Hematopoietic multipotent progenitor cell treated with erythropoietin and hydrocortisone succinate and interleukin-3 and kit ligand, for 6 days (in vitro differentiated cells): Measurements from ENCODE around the gene ARID1B.

Experiments
- DNase-seq: peaks from one replicate; pipeline ENCODE4 v3.0.0-alpha.2; 2015

Gene ARID1B

DNA sequence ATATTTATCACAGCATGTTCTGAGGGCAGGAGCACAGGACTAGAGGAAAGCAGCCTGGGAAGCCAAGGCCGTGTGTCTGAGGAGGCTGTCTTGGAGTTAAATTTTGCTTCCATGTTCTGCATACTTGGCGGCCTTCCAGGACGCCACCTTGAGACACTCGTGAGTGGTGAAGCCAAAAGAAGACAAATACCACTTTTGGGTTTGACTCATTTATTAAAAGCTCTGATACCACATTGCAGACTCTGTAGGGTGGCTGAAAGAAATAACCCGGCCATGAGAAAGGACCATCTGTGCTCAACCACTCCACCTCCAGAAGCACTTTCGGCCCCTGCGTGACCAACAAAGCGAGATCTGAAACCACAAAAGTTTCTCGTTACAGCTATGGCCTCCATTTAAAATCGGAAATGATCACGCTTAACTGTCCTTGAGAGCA, 426.1 kb downstream of the ARID1B start:
- DNase-seq, result no peak

DNA sequence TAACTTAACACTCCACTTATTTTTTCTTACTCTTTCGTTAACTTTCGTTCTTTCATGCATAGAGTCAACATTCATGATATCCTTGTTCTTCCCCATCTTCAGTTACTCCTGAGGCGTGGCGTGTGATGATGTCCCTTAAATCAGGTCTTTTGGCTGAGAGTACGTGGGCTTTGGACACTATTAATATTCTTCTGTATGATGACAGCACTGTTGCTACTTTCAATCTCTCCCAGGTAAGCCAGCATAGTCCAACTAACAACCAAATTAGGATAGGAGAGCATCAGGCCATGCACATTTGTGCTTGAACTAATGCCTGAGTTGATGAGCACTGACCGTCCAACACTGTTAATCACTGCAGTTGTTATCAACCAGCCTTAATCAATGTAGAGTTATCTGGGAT, 426.6 kb downstream of the ARID1B start:
- no peak for DNase-seq

DNA sequence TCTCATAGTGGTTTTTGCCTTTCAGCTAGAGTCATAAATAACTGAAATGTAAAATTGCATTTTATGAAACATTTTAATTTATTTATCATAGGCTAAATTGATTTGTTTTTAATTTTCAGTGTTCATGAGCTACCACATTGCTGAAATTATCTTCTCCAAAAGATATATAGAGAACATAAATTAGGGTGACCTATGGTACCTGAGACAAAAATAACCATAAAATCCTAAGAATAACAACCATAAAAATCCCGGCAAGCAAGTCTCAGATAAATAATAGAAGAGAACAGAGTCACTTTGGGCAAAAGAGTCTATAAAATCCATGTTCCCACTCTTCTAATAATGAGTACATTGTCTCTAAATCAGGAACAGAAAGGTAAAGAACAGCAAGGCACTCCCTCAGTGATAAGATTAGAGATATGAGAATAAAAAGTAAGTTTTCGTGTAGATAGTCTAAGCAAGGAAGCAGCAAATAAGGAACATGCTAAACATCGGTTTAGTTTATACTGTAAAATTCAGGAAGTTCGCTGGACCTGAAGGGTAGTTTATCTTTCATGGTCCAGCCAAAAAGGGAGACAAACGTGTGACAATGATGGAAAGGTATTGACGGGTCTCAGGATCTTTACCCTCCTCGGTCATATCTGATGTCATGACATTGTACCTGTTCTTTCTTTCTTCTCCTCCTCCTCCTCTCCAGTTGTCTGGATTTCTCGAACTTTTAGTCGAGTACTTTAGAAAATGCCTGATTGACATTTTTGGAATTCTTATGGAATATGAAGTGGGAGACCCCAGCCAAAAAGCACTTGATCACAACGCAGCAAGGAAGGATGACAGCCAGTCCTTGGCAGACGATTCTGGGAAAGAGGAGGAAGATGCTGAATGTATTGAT, 428.5 kb downstream of the ARID1B start:
- DNase-seq, result no peak

DNA sequence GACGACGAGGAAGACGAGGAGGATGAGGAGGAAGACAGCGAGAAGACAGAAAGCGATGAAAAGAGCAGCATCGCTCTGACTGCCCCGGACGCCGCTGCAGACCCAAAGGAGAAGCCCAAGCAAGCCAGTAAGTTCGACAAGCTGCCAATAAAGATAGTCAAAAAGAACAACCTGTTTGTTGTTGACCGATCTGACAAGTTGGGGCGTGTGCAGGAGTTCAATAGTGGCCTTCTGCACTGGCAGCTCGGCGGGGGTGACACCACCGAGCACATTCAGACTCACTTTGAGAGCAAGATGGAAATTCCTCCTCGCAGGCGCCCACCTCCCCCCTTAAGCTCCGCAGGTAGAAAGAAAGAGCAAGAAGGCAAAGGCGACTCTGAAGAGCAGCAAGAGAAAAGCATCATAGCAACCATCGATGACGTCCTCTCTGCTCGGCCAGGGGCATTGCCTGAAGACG, 429.2 kb downstream of the ARID1B start:
- no peak for DNase-seq

DNA sequence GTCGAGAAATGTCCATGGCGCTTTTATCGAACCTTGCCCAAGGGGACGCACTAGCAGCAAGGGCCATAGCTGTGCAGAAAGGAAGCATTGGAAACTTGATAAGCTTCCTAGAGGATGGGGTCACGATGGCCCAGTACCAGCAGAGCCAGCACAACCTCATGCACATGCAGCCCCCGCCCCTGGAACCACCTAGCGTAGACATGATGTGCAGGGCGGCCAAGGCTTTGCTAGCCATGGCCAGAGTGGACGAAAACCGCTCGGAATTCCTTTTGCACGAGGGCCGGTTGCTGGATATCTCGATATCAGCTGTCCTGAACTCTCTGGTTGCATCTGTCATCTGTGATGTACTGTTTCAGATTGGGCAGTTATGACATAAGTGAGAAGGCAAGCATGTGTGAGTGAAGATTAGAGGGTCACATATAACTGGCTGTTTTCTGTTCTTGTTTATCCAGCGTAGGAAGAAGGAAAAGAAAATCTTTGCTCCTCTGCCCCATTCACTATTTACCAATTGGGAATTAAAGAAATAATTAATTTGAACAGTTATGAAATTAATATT, 430.4 kb downstream of the ARID1B start:
- no peak for DNase-seq

DNA sequence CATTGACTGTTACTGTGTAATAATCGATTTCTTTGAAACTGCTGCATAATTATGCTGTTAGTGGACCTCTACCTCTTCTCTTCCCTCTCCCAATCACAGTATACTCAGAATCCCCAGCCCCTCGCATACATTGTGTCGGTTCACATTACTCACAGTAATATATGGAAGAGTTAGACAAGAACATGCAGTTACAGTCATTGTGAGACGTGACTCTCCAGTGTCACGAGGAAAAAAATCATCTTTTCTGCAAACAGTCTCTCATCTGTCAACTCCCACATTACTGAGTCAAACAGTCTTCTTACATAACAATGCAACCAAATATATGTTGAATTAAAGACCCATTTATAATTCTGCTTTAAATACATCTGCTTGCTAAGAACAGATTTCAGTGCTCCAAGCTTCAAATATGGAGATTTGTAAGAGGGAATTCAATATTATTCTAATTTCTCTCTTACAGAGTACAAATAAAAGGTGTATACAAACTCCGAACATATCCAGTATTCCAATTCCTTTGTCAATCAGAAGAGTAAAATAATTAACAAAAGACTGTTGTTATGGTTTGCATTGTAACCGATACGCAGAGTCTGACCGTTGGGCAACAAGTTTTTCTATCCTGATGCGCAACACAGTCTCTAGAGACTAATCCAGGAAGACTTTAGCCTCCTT, 432.8 kb downstream of the ARID1B start:
- no peak for DNase-seq

DNA sequence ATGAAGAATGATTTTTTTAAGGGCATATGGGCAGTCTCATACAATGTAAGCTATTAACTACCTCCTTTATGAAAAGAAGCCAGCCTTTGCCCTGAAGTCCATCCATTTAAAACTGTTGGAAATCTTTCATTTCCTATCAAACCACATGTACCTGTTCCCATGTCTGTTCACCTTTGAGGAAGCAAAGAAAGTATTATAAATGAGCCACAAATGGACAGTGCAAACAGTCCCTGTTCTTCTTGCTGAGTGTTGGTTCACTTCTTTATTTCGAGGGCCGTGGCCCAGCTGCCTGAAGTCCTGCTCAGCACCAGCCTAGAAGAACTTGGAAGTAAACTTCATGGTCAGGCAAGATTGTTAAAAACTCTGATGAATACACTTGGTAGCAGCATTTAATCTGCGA, 433.8 kb downstream of the ARID1B start:
- no peak for DNase-seq

DNA sequence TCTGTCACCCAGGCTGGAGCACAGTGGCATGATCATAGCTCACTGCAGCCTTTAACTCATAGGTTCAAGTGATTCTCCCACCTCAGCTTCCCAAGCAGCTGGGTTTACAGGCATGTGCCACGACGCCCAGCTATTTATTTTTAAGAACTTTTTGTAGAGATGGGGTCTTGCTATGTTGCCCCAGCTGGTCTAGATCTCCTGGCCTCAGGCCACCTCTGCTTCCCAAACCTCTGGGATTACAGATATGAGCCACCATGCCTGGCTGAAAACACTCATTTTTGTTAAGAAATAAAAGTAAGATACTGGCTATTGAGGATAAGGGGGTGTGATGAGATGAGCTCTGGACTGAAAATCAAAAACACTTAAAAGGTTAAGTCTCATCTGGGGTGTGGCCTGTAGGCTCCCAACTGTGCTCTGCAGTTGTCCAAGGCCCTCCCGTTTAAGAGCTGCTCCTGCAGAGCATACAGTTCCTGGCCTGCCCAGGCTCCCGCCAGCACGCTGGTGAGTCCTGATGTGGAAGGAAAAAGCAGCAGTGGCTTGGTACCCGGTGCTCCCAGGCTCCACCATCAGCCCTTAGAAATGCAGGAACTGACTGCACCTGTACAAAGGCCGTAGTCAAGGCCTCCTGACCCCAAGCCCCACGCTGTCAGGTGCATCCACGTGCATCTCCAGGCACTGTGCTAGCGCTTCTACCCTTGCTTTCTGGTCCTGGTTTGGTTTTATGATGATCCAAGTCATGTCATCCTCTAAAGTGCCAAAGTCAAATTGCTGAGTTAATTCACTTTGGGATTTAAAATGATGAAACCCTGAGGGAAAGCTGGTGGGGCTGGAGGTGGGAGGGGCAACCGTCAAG, 434.7 kb downstream of the ARID1B start:
- DNase-seq, result no peak

DNA sequence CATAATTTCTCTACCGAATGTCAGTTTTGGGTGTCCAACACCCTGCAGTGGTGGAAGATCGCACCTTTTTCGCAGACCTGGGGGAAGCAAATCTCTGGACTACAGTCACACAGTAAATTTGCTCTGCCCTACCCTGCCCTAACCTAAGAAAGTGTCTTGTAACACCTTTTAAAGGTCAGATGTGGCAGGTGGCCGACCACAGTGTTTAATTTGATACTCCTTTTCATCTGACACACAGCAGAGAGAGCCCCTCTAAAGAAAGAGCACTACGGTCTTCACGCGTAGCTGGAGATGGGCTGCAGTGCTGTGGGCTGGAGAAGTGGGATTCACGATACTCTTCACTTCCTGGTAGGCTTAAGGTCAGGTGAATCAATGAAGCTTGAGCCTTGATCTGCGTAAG, 436.2 kb downstream of the ARID1B start:
- no peak for DNase-seq

DNA sequence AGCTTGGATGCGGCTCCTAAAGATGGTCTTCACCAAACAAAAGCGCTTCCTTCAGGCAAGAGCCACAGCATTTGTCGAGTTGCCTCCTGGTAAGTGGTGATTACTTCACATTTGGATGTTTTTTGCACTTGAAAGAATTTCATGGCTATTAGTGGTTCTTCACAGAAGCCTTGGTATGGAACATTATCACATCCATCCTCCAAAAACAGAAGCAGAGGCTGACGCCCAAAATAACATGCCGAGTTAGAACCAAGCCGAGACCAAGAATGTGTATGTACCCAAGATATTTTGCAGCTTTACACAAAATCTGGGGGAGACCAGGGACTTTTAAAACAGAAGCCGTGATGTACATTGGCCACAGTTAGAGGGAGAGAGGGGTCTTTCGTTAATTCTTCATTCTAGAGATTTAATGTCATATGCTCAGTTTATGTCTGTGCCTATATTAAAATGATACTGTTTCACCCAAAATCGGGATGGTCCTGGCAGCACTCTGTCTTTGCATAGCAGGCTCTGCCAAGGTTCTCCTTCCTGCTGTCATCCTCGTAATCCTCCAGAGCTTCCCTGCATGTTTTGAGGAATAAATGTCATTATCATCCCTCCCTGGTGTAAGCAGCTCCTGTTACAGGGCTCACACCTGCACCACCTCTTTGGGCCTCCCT, 436.9 kb downstream of the ARID1B start:
- no peak for DNase-seq

DNA sequence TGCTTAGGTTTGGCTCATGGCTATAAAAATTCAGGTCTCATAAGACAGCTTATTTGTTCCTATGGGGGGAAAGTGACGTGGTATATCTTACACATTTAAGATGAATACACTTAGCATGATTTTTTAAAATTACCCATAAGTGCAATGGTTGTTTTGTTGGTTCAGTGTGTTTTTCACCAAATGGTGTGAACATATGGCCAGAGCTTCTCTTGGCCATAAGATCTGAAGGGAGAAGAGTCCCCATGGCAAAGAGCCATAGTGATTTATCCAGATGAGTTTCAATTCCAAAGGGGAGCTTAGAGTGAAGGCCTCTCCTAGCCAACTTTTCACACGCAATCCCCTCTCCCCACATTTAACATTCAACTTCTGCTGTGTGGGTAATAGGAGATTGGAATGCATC, 438.5 kb downstream of the ARID1B start:
- no peak for DNase-seq

DNA sequence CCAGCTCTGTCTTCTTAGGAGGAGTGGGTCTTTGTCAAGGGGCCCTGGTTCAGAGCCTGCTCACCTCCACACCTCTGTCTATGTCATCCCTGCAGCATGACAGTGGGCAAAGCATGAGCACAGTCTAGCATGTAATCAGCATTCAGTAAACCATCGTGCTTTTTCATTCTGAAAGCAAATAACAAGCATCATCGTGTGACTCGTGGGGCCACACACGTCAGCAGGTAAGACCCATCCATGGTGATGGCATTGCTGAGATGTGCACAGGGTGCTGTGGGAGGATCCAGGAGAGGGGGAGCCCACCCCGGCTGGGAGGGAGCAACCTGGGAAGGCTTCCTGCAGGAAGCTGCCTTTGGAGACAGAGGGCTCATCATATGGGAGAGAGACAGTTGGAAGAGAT, 439.4 kb downstream of the ARID1B start:
- no peak for DNase-seq

DNA sequence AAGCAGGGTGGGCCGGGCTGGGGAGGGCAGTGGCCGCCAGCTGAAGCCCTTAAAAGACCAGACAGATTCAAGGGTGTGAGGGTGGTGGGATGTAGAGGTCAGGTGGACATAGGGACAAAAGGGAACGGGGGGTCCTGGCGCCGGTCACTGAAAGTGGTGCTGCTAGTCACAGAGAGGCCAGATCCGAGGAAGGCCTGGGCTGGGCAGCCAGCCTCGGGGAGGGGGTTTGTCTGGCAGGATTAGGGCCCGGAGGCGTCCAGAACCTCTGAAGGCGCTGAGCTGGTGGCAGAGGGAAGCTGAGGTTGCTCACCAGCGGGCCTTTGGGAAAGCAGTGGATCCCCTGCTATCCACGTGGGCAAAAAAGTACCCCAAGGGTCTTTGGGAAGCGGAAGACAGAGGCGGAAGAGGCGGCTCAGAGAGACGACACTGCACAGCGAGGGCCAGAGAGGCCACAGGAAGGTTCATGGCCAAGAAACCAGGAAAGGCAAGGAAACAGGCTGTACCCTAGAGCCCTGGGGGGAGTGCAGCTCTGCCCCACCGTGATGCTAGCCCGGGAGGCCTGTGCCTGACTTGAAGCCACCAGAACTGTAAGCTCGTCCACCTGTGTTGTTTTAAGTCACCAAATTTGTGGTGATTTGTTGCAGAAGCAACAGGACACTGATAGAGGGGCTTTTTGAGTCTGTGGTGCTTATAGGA, 440.2 kb downstream of the ARID1B start:
- no peak for DNase-seq

DNA sequence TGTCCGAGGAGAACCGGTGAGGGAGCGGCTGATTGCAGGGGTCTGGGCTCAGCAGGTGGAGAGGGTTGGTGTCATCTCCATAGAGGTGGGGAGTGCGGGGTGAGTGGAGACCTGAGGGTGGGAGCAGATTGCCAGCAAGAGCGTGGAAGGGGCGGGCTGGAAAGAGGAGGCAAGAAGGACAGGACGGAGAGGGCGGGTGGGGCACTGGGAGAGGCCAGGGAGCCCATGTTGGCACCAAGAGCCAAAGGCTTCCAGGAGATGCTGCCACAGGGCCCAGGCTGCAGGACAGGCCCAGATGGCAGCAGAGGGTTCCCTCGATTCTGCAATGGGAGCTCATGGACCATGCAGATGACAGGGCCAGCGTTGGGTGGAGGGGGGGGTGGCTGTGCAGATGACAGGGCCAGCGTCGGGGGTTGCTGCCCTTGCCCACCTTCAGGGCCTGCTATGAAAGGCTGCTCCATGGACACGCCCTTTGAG, 440.8 kb downstream of the ARID1B start:
- DNase-seq, result no peak

DNA sequence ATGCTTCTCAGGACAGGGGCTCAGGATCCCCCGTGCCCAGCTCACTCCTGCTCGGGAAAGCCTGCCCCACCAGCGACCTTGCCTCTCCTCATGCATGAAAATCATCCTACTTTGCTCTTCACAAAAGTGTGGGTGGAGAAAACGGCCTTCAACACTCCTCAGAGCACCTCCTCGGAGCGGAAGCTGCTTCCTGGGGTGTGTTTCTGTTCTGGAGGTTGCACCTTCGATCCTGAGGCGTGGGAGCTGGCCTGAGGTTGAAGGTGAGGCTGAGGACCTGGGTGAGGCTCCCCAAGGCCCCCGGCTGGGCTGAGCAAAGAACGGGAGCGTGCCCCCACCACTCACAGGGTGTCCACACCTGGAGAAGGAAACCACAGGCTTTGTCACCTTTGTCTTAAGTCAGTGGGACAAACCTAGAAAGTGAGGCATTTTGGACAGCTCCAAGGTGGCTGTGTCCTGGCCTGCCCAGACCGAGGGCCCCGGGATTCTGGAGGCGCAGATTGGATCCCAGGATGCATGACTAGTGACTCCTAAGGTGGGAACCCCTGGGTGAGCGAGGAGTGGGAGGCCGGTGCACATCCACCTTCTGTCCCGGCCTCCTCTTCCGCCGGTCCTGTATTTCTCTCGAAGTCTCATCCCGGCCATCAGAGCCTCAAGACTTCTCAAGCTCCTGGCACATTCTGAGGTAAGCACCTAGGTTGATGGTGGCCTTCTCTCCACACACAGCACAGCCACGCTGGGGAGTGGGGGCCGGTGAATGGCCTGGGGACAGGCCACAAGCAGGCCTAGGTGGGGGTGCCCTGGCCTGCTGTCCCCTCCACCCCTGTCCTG, 441.4 kb downstream of the ARID1B start:
- DNase-seq, result no peak

DNA sequence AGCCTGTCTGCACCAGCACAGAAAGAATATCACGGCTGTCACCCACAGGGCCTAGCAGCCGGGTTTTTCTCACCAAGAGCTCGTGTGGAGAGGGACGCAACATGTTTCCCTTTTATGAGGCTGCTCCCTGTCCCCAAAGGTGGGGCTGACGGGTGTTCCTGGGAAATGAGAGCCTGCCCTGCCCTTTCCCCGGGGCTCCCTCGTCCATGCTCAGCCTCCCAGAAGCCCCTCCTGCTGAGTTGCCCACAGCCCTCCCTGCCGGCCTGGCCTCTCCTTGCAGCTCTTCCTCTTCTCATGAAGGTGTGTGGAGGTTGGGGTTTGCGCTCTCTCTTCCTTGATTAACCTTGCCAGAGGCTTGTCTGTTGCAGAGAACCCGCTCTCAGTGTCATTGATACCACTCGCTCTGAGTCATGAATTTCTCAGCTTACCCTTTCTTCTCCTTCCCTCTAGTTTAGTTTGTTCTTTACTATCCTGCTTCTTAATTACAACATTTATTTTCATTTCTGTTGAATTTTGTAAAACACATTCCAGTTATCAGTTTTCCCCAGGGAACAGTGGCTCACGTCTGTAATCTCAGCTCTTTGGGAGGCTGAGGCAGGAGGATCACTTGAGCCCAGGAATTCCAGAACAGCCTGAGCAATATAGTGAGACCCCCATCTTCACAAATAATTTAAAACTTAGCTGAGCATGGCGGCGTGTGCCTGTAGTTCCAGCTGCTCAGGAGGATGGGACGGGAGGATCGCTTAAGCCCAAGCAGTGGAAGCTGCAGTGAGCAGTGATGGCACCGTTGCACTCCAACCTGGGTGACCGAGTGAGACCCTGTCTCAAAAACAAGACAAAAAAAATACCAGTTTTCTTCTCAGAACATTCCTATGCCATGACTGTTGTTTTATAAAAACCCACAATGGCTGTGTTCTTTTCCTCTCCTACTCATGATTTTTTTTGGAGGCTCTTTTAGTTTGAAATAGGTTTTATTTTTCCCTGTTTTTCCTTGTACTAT, 442.3 kb downstream of the ARID1B start:
- no peak for DNase-seq

DNA sequence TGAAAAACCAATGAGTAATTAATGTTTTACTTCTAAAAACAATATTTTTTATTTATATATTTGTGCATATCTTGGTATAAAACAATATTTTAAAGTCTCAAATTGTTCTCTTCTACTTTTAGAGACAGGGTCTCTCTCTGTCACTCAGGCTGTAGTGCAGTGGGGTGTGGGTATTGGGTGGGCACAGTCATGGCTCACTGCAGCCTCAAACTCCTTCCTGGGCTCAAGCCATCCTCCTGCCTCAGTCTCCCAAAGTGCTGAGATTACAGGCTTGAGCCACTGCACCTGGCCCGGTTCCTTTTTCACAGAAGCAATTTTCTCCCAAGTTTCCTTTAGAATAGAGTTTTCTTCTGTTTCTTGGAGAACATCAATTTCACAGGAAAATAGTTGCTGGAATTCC, 443.3 kb downstream of the ARID1B start:
- DNase-seq, result no peak

DNA sequence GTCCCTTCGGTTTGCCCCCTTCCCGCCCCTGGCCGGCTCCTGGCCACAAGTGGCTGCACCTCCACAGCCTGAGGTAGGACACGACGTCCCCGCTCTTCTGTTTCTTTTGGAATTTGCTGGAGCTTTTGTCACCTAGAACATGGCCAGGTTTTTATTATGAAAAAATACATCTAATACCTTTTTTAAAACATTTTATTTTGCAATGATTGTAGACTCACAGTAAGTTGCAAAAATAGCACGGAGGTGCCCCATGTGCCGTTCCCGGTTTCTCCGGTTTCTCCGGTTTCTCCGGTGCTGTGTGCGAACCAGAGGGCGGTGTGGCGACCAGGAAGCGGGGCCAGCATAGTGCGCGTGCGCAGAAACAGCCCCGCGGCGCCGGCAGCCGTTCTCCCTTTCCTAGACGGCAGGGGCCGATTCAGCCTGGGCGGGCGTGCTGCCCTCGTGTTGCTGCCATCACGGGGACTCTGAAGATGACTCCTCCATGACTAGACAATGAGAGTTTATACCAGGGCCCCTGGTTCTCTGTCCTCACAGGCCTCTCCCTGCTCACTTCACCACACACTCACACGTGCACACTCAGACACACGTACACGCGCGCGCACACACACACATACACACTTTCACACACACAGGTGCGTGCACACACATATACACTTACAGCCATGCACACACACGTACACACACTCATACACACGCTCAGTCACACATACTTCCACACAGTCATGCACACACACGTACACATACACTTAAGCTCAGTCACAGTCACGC, 444.1 kb downstream of the ARID1B start:
- peak; percentile 92 for DNase-seq

DNA sequence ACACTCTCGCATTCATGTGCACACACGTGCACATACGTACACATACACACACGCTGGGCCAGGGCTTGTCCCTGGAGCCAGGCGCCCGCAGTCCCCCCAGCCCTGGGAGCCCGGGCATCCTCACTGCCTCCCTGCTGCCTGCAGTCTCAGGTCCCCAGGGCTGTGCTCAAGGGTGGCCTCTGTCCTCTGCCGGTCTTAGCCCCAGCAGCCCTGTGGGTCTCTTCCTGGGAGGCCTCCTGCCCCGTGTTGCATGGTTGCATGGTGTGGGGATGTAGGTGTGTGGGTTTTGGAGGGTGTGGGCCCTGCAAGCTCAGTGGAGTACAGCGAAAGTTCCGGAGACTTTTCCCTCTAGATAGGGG, 444.6 kb downstream of the ARID1B start:
- no peak for DNase-seq
